ACC112 (cell line): ENCODE data around the gene PIR.
A peak's percentile ranks its signal among the peaks of the same experiment; 100 is the strongest.

Source experiments
- H2AFZ ChIP-seq: fragments of 200-600 bp; sonication (generic); one replicate; pipeline ENCODE4 v1.6.0; 2017; ENCODE audit warnings: antibody characterized with exemption, low read length; ENCODE audit not compliant: unreplicated experiment
- H3K27ac ChIP-seq: fragments of 200-600 bp; sonication (generic); 2 replicates; pipeline ENCODE4 v1.5.1; 2014; ENCODE audit warnings: low read depth, mild to moderate bottlenecking, antibody characterized with exemption, low read length, moderate library complexity
- H3K27me3 ChIP-seq: fragments of 200-600 bp; sonication (generic); 2 replicates; pipeline ENCODE4 v1.6.1; 2014; ENCODE audit warnings: mild to moderate bottlenecking, antibody characterized with exemption, low read length, moderate library complexity, mixed read lengths; ENCODE audit not compliant: insufficient read depth
- H3K36me3 ChIP-seq: fragments of 200-600 bp; sonication (generic); 2 replicates; pipeline ENCODE4 v1.6.1; 2016; ENCODE audit warnings: mild to moderate bottlenecking, antibody characterized with exemption, low read length, moderate library complexity, mixed read lengths; ENCODE audit not compliant: insufficient read depth
- H3K4me1 ChIP-seq: fragments of 200-600 bp; sonication (generic); one replicate; pipeline ENCODE4 v1.6.1; 2016; ENCODE audit warnings: low read length, mixed read lengths; ENCODE audit not compliant: insufficient read depth, unreplicated experiment, control insufficient read depth
- H3K4me3 ChIP-seq: fragments of 200-600 bp; sonication (generic); 2 replicates; pipeline ENCODE4 v1.5.1; 2014; ENCODE audit warnings: mild to moderate bottlenecking, low read depth, low read length
- H3K79me2 ChIP-seq: fragments of 200-600 bp; sonication (generic); one replicate; pipeline ENCODE4 v1.6.0; 2016; ENCODE audit warnings: low read length; ENCODE audit not compliant: control insufficient read depth, unreplicated experiment, insufficient read depth

Gene PIR

GRCh38 chrX:15493118-15493962 lies at the start of gene PIR:
PIR (minus strand) TSS chrX:15493333; CDS start chrX:15491257, 2,076 bp downstream.
- peak within 1 kb of the TSS; percentile 85 for H3K4me3 ChIP-seq
- H3K27ac ChIP-seq = peak within 1 kb of the TSS; percentile 41; the same call in 1 of the 2 replicates
- peak within 1 kb of the TSS; percentile 83 for H2AFZ ChIP-seq
- H3K36me3 ChIP-seq = peaks cover 16% of the 10 kb centered on the region
- no peaks in the 10 kb centered on the region for H3K79me2 ChIP-seq
- H3K4me1 ChIP-seq = peaks cover 9% of the 10 kb centered on the region
- H3K27me3 ChIP-seq = no peaks in the 10 kb centered on the region

- Histone ChIP-seq H3K27me3 (peaks cover 23% of the 10 kb centered on the region; the same call in 1 of the 2 replicates), H3K4me3 (no peak overlapping the region), H3K4me1 (no peaks in the 10 kb centered on the region), H3K79me2 (no peaks in the 10 kb centered on the region), H3K36me3 (no peaks in the 10 kb centered on the region), H3K27ac (no peak overlapping the region), H2AFZ (no peak overlapping the region)
These were observed 37.2 kb upstream of the PIR start for GRCh38 chrX:15530318-15530717.

- Histone ChIP-seq H2AFZ (no peak overlapping the region), H3K4me3 (no peak overlapping the region), H3K27ac (no peak overlapping the region), H3K36me3 (no peaks in the 10 kb centered on the region), H3K27me3 (peaks cover 21% of the 10 kb centered on the region; the same call in 1 of the 2 replicates), H3K79me2 (no peaks in the 10 kb centered on the region), H3K4me1 (no peaks in the 10 kb centered on the region)
These were observed 36.0 kb upstream of the PIR start for GRCh38 chrX:15529165-15529564.

GRCh38 chrX:15525664-15526416 lies 32.7 kb upstream of the PIR start:
- Histone ChIP-seq H3K27ac (no peak overlapping the region), H3K79me2 (no peaks in the 10 kb centered on the region), H3K4me1 (no peaks in the 10 kb centered on the region), H3K36me3 (no peaks in the 10 kb centered on the region), H2AFZ (no peak overlapping the region), H3K27me3 (peaks cover 10% of the 10 kb centered on the region; the same call in 1 of the 2 replicates), H3K4me3 (no peak overlapping the region)

- Histone ChIP-seq H3K79me2 (no peaks in the 10 kb centered on the region), H3K27me3 (peaks cover 6% of the 10 kb centered on the region; the same call in 1 of the 2 replicates), H3K4me1 (no peaks in the 10 kb centered on the region), H3K27ac (no peak overlapping the region), H2AFZ (no peak overlapping the region), H3K4me3 (no peak overlapping the region), H3K36me3 (no peaks in the 10 kb centered on the region)
These were observed 31.3 kb upstream of the PIR start for GRCh38 chrX:15524417-15524816.

- Histone ChIP-seq H3K27me3 (peaks cover 6% of the 10 kb centered on the region; the same call in 1 of the 2 replicates), H3K4me1 (no peaks in the 10 kb centered on the region), H3K4me3 (no peak overlapping the region), H3K27ac (no peak overlapping the region), H2AFZ (no peak overlapping the region), H3K36me3 (no peaks in the 10 kb centered on the region), H3K79me2 (no peaks in the 10 kb centered on the region)
These were observed 30.0 kb upstream of the PIR start for GRCh38 chrX:15523088-15523487.

GRCh38 chrX:15522464-15522863 lies 29.3 kb upstream of the PIR start:
- Histone ChIP-seq H3K79me2 (no peaks in the 10 kb centered on the region), H3K27me3 (peaks cover 6% of the 10 kb centered on the region; the same call in 1 of the 2 replicates), H3K27ac (no peak overlapping the region), H3K4me1 (no peaks in the 10 kb centered on the region), H2AFZ (no peak overlapping the region), H3K36me3 (no peaks in the 10 kb centered on the region), H3K4me3 (no peak overlapping the region)

- Histone ChIP-seq H3K36me3 (no peaks in the 10 kb centered on the region), H3K27me3 (peaks cover 10% of the 10 kb centered on the region), H3K4me1 (no peaks in the 10 kb centered on the region), H2AFZ (no peak overlapping the region), H3K27ac (no peak overlapping the region), H3K4me3 (no peak overlapping the region), H3K79me2 (no peaks in the 10 kb centered on the region)
These were observed 22.8 kb upstream of the PIR start for GRCh38 chrX:15515931-15516330.

- no peak overlapping the region for H2AFZ ChIP-seq
- no peaks in the 10 kb centered on the region for H3K36me3 ChIP-seq
- H3K27ac ChIP-seq = no peak overlapping the region
- H3K4me1 ChIP-seq = no peaks in the 10 kb centered on the region
- peaks cover 10% of the 10 kb centered on the region for H3K27me3 ChIP-seq
- H3K79me2 ChIP-seq = no peaks in the 10 kb centered on the region
- no peak overlapping the region for H3K4me3 ChIP-seq
These were observed 21.1 kb upstream of the PIR start for GRCh38 chrX:15514279-15514678.

GRCh38 chrX:15512401-15512965 lies 19.4 kb upstream of the PIR start:
- Histone ChIP-seq H2AFZ (no peak overlapping the region), H3K36me3 (no peaks in the 10 kb centered on the region), H3K27ac (no peak overlapping the region), H3K27me3 (peaks cover 10% of the 10 kb centered on the region), H3K79me2 (no peaks in the 10 kb centered on the region), H3K4me1 (no peaks in the 10 kb centered on the region), H3K4me3 (no peak overlapping the region)
